Neural crest cell (in vitro differentiated cells): ENCODE results near the gene FAM209B. TPM values are rescaled to one million over a fixed set of nuclear protein-coding genes. Genes with fewer than 3 reads are reported as not detected.

Experiments used
- DNase-seq: peaks from one replicate; pipeline ENCODE4 v3.0.0; 2021; ENCODE audit warnings: low read depth, mixed read lengths, low spot score
- H3K27ac Mint-ChIP-seq: one replicate; pipeline ENCODE4 v1.8.0; 2021; ENCODE audit warnings: mild to moderate bottlenecking, mixed read lengths; ENCODE audit not compliant: unreplicated experiment
- H3K27me3 Mint-ChIP-seq: 2 replicates; pipeline ENCODE4 v1.8.0; 2021; ENCODE audit warnings: low read depth, mild to moderate bottlenecking, mixed read lengths
- H3K36me3 Mint-ChIP-seq: 2 replicates; pipeline ENCODE4 v1.8.0; 2021; ENCODE audit warnings: low read depth, mild to moderate bottlenecking, mixed read lengths
- H3K4me1 Mint-ChIP-seq: 2 replicates; pipeline ENCODE4 v1.8.0; 2021; ENCODE audit warnings: mixed read lengths
- H3K4me3 Mint-ChIP-seq: one replicate; pipeline ENCODE4 v1.8.0; 2021; ENCODE audit warnings: mild to moderate bottlenecking, mixed read lengths
- H3K9me3 Mint-ChIP-seq: 2 replicates; pipeline ENCODE4 v1.8.0; 2021; ENCODE audit warnings: mixed read lengths
- CTCF ChIP-seq: fragments of 200-600 bp; sonication (generic); conservative IDR thresholded peaks from 2 replicates; pipeline ENCODE4 v1.5.0; 2021; ENCODE audit warnings: antibody characterized with exemption, mild to moderate bottlenecking
- total RNA-seq: library from RNA; stranded (reverse); gene quantifications from 2 replicates; pipeline ENCODE4 v1.2.1, GENCODE V29; 2021

FAM209B gene
- total RNA-seq, 1 donor from 2014 or later, result not detected

GRCh38 chr20:56517211-56517610, 15.8 kb upstream of the FAM209B start:
- Mint-ChIP-seq H3K9me3 (peaks cover 8% of the 10 kb centered on the region), H3K4me3 (no peak overlapping the region), H3K36me3 (peaks cover 29% of the 10 kb centered on the region)

GRCh38 chr20:56517641-56518040, 15.4 kb upstream of the FAM209B start:
- Mint-ChIP-seq H3K27me3 (no peaks in the 10 kb centered on the region), H3K36me3 (peaks cover 29% of the 10 kb centered on the region), H3K27ac (no peak overlapping the region), H3K4me1 (no peaks in the 10 kb centered on the region), H3K9me3 (peaks cover 8% of the 10 kb centered on the region), H3K4me3 (no peak overlapping the region)
- TF ChIP-seq CTCF, result no peak
- no peak for DNase-seq

More at GRCh38 chr20:56517211-56517610, 15.8 kb upstream of the FAM209B start:
- TF ChIP-seq CTCF, result no peak
- Mint-ChIP-seq H3K4me1 (no peaks in the 10 kb centered on the region), H3K27ac (no peak overlapping the region), H3K27me3 (no peaks in the 10 kb centered on the region)
- no peak for DNase-seq

- peaks cover 29% of the 10 kb centered on the region for H3K36me3 Mint-ChIP-seq
- H3K4me3 Mint-ChIP-seq, result no peak overlapping the region
- peaks cover 8% of the 10 kb centered on the region for H3K9me3 Mint-ChIP-seq
- no peaks in the 10 kb centered on the region for H3K4me1 Mint-ChIP-seq
- no peaks in the 10 kb centered on the region for H3K27me3 Mint-ChIP-seq
- no peak for TF ChIP-seq CTCF
- no peak overlapping the region for H3K27ac Mint-ChIP-seq
- no peak for DNase-seq
These were observed 14.9 kb upstream of the FAM209B start for GRCh38 chr20:56518126-56518525.

GRCh38 chr20:56518721-56519398, 14.2 kb upstream of the FAM209B start:
- Mint-ChIP-seq H3K9me3 (peaks cover 8% of the 10 kb centered on the region), H3K27me3 (no peaks in the 10 kb centered on the region), H3K36me3 (peaks cover 29% of the 10 kb centered on the region), H3K27ac (no peak overlapping the region), H3K4me3 (no peak overlapping the region), H3K4me1 (no peaks in the 10 kb centered on the region)
- DNase-seq, result no peak
- no peak for TF ChIP-seq CTCF

GRCh38 chr20:56519551-56519950, 13.5 kb upstream of the FAM209B start:
- no peak overlapping the region for H3K4me3 Mint-ChIP-seq
- H3K4me1 Mint-ChIP-seq, result no peaks in the 10 kb centered on the region
- no peak overlapping the region for H3K27ac Mint-ChIP-seq
- H3K36me3 Mint-ChIP-seq, result peaks cover 29% of the 10 kb centered on the region
- no peak for TF ChIP-seq CTCF
- H3K9me3 Mint-ChIP-seq, result peaks cover 8% of the 10 kb centered on the region
- DNase-seq, result no peak
- no peaks in the 10 kb centered on the region for H3K27me3 Mint-ChIP-seq
